Measurements from ENCODE around the gene HECTD4. TPM values are rescaled to one million over a fixed set of nuclear protein-coding genes. Genes with fewer than 3 reads are reported as not detected.

The HECTD4 gene
- total RNA-seq, 1 experiment from 2014 or later, result 30.0 TPM

- no peak overlapping the region for H3K56ac ChIP-seq (ENCODE audit: insufficient read length, low read depth, low read length)
- no peak overlapping the region for H4K5ac ChIP-seq (ENCODE audit: insufficient read length, low read depth, low read length)
- peaks cover 11% of the 10 kb centered on the region for H3K23me2 ChIP-seq (ENCODE audit: insufficient read length, low read depth, low read length, poor library complexity, severe bottlenecking)
- no peaks in the 10 kb centered on the region for H4K20me1 ChIP-seq (ENCODE audit: control insufficient read depth, insufficient read depth, insufficient read length)
- no CpG with 5 or more reads among the region's 6 CpGs for WGBS (ENCODE audit: extremely low coverage, insufficient read length, low lambda C conversion rate)
- peak overlapping the region; percentile 6 for H3K18ac ChIP-seq (ENCODE audit: insufficient read length, low read depth, low read length)
- no peak overlapping the region for H2BK5ac ChIP-seq (ENCODE audit: insufficient read length, low read length)
- H2AK5ac ChIP-seq (ENCODE audit: insufficient read length, low read length), result no peak overlapping the region
- H3K23ac ChIP-seq (ENCODE audit: insufficient read length, low read depth, low read length), result no peak overlapping the region
- H3K27ac Mint-ChIP-seq, result peak overlapping the region; percentile 22 to 71 (median 60); a peak in 6 of 7 replicates
- no peaks in the 10 kb centered on the region for H3K79me1 ChIP-seq (ENCODE audit: insufficient read depth, low read depth, low read length, poor library complexity, severe bottlenecking)
- peaks cover 0 to 2% (median 0%) of the 10 kb centered on the region in 3 experiments; a peak in 1 of 7 replicates for H3K36me3 Mint-ChIP-seq (ENCODE audit: insufficient read depth in 1 of 3, low read depth in 3 of 3)
- no peaks in the 10 kb centered on the region for H3K9me3 Mint-ChIP-seq
- TF ChIP-seq, protein P1, sequence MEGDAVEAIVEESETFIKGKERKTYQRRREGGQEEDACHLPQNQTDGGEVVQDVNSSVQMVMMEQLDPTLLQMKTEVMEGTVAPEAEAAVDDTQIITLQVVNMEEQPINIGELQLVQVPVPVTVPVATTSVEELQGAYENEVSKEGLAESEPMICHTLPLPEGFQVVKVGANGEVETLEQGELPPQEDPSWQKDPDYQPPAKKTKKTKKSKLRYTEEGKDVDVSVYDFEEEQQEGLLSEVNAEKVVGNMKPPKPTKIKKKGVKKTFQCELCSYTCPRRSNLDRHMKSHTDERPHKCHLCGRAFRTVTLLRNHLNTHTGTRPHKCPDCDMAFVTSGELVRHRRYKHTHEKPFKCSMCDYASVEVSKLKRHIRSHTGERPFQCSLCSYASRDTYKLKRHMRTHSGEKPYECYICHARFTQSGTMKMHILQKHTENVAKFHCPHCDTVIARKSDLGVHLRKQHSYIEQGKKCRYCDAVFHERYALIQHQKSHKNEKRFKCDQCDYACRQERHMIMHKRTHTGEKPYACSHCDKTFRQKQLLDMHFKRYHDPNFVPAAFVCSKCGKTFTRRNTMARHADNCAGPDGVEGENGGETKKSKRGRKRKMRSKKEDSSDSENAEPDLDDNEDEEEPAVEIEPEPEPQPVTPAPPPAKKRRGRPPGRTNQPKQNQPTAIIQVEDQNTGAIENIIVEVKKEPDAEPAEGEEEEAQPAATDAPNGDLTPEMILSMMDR (conservative IDR thresholded peaks at IDR 0.05), result no peak
- no peaks in the 10 kb centered on the region for H3K27me3 Mint-ChIP-seq (ENCODE audit: low read depth)
- H2BK12ac ChIP-seq (ENCODE audit: insufficient read length, low read depth, low read length), result no peak overlapping the region
- peaks cover 8% of the 10 kb centered on the region; the same call in 1 of the 2 replicates for H3K79me2 ChIP-seq (ENCODE audit: insufficient read depth, low read length)
- peaks cover 2% of the 10 kb centered on the region; the same call in 1 of the 2 replicates for H3K4me1 ChIP-seq (ENCODE audit: insufficient read depth, low read length)
- H3K4me3 Mint-ChIP-seq, result no peak overlapping the region
- no peaks in the 10 kb centered on the region for H3K27me3 ChIP-seq (ENCODE audit: insufficient read depth, low read length)
- H3K4ac ChIP-seq (ENCODE audit: low read depth, low read length), result no peak overlapping the region
- no peak overlapping the region for H3K14ac ChIP-seq (ENCODE audit: insufficient read depth, low read length)
- H4K91ac ChIP-seq (ENCODE audit: insufficient read length, low read depth, low read length), result no peak overlapping the region
- no peak overlapping the region for H2AFZ ChIP-seq (ENCODE audit: low read length)
- no peak overlapping the region for H3K9ac ChIP-seq (ENCODE audit: extremely low read depth, insufficient read length, low read length)
- H3K4me2 ChIP-seq (ENCODE audit: insufficient read depth, insufficient read length, low read length), result no peak overlapping the region
- no peak overlapping the region for H2BK15ac ChIP-seq (ENCODE audit: low read depth, low read length)
- H4K8ac ChIP-seq (replicated peaks; ENCODE audit: insufficient read length, low read depth, low read length), result no peak overlapping the region
- H2BK20ac ChIP-seq (ENCODE audit: low read depth, low read length, poor library complexity, severe bottlenecking), result no peak overlapping the region
- H3T11ph ChIP-seq (ENCODE audit: low read length), result no peak overlapping the region
- no peak overlapping the region for H2BK120ac ChIP-seq (ENCODE audit: low read depth, low read length, poor library complexity, severe bottlenecking)
- peaks cover 32 to 40% of the 10 kb centered on the region in 2 experiments for H3K4me1 Mint-ChIP-seq
- peak overlapping the region; percentile 22 for H3K27ac ChIP-seq (ENCODE audit: insufficient read length, low read depth, low read length)
- H3K9me3 ChIP-seq (ENCODE audit: control insufficient read depth, low read depth, low read length), result no peaks in the 10 kb centered on the region
- peak; percentile 65 for DNase-seq
Observed at GRCh38 chr12:112112409-112113133, 269.7 kb downstream of the HECTD4 start.

Data from H9 (cell line).